HG02759 (cell line): Measurements from ENCODE around the gene SGO2.
"Not testable (repeated sequence)": the region's sequence is repeated elsewhere in the genome, so short reads cannot be mapped to it uniquely, and the experiment has no call there.

Experiments used
- ATAC-seq: cut with Tn5 transposase; IDR thresholded peaks from one replicate; pipeline ENCODE4 v1.9.1; 2021; ENCODE audit warnings: mild to moderate bottlenecking, moderate library complexity; ENCODE audit not compliant: unreplicated experiment

The SGO2 gene

DNA sequence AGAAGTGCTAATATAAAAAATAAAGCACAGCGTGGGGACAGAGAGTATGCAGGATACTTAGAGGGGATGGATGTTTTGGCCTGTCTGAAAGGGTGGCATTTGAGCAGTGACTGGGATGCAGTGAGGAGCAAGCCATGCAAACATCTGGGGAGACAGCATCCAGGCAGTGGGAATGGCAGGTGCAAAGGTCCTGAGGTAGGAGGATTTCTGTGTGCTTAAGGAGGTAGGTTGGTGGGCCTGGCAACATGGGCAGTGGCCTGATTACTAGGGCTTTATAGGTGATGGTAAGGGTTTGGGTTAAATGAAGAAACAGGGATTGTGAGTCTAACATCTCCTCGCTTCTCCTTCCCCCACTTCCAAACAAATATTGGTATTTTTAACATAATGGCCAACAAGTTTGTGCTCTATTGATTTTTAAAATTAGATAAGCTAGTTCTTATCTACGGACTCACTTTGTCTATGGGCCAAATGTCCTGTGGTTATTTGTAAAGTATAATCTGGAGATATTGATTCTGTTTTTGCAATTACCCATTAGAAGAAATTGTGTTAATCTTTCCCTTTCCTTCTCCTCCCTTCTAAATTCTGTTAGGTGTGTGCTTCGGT is 62.2 kb downstream of the SGO2 start:
- ATAC-seq, result no peak

- ATAC-seq, result no peak
Observed at GRCh38 chr2:200590090-200590489, 64.1 kb downstream of the SGO2 start.

GRCh38 chr2:200591308-200591707 is 65.3 kb downstream of the SGO2 start:
- ATAC-seq, result no peak

- no peak for ATAC-seq
Observed at GRCh38 chr2:200592406-200593075, 66.5 kb downstream of the SGO2 start.

DNA sequence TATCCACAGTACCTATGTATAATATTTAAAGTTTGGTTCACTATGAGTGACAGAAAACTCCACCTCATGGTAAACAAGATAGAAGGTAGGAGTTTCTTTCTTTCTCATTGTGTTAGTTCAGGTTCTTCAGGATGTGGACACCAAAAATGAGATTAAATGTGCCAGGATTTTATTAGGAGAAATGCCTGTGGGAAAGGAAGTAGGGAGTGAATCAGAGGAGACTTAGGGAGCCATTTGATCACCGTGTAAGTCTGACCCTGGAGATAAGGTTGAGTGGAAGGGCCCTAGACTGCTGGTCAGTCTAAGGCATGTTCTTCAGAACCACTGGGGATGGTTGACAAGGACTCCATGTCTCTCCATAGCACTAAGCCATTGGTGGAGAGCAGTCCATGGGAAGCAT is 67.9 kb downstream of the SGO2 start:
- ATAC-seq, result no peak

DNA sequence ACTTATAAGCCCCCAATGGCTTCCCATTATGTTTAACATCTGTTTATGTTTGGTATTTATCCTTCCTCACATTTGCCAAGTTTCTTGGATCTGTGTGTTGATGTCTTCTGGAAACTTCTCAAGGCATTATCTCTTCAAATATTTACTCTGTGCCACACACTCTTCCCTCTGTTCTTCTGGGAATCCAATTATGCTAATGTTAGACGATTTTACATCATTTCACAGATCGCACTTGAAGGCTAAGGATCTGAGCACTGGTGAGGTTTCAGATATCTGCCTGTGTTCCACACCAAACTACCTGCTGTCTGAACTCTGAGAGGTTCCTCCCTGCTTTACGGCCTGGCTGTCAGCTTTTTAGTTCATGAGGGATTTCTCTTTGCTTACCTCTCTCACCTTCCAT is 69.9 kb downstream of the SGO2 start:
- ATAC-seq, result no peak

DNA sequence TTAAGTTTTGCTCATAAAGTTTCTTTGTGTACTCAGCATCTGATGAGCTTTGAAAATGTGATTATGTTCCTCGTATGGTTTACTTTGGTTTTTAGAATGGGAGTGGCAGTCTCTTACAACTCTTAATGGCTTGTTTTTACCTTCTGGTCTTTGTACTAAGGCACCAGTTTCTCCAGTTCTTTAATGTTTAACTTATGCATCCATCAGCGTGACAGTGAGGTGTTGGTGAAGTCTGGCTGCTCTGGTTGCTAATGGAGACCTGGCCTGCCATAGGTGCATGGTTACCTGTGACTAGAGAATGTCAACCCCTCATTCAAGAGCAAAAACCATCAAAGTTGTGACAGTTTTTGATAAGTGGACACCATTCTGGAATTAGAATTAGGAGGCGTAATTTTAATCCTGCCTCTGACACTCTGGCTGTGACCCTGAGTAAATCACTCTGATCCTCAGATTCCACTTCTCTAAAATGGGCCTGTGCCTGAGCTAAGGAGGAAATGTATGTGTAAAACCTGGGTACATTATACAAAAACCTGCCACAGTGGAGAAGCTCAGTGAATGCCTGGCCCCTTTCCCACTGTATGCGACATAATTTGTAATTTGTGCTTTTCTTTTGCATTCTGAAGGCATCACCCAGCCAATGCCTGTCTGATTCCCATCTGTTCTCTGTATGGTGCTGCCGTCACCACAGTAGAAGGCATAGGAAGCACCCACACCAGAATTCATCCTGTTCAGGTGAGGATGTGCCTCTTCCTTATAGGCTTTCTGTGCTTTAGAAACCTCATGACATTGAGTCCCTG is 71.0 kb downstream of the SGO2 start:
- ATAC-seq, result no peak

- no peak for ATAC-seq
Observed at GRCh38 chr2:200599206-200599605, 73.2 kb downstream of the SGO2 start.

DNA sequence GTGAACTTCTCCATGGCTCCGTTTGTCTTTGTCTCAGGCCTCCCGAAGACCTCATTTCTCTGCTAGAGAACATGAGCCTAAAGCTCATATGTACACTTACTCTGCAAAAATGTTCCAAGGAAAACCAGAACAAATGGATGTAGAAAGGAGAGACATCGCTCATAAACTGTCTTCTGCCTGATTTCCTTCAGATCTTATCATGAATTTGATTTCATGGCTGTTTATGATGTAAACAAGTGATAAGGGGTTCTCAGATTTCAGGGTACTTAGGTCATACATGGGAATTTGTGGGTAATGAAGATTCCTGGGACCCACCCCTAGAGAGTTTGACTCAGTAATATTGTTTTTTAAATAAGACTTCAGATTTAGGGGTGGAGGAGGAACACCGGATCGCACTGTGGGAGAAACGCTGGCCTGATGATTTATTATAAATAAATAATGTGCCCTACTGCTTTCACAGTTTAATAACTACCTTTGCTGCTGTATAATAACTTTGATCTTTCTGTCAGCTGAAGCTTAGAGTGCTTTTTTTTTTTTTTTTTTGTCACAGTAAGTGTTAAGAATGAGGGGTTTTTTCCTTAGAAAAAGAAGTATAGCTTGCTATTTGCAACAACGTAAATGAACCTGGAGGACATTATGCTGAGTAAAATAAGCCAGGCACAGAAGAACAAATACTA is 74.7 kb downstream of the SGO2 start:
- no peak for ATAC-seq

GRCh38 chr2:200602584-200602983 is 76.6 kb downstream of the SGO2 start:
- ATAC-seq, result no peak

DNA sequence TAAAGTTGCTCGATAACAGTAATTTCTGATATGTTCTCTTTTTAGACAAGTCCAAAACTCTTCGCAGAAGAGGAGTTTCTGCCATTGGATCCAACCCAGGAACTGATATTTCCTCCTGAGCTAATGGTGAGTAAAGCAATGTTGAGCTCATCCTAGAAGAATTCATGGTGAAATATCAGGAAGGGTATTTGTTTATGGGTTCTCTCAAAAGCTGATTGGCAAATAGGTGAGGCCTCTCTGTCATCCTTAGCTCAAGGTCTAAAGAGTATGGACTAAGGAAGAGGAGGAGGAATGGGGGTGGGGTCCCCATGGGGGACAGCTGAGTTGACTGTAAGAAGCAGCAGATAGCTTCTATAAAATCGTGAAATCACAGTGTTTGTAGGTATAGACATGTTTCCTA is 78.0 kb downstream of the SGO2 start:
- ATAC-seq, result no peak

- no peak for ATAC-seq
Observed at GRCh38 chr2:200604571-200605255, 78.7 kb downstream of the SGO2 start.

GRCh38 chr2:200608341-200609027 is 82.5 kb downstream of the SGO2 start:
- no peak for ATAC-seq

GRCh38 chr2:200609028-200609614 is 83.1 kb downstream of the SGO2 start:
- no peak for ATAC-seq

DNA sequence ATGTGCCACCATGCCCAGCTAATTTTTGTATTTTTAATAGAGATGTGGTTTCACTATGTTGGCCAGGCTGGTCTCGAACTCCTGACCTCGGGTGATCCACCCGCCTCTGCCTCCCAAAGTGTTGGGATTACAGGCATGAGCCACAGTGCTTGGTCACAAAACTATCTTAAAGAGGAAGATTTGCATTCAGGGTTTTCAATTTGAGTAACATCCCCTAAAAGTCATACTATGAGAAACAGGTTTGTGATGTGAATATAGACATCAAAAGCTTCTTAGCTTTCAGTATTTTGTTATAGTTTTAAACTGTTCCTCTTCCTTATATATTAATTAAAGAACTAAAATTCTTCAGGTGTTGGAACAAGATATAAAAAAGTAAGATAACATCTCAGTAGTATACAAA is 84.2 kb downstream of the SGO2 start:
- not testable (repeated sequence) for ATAC-seq

DNA sequence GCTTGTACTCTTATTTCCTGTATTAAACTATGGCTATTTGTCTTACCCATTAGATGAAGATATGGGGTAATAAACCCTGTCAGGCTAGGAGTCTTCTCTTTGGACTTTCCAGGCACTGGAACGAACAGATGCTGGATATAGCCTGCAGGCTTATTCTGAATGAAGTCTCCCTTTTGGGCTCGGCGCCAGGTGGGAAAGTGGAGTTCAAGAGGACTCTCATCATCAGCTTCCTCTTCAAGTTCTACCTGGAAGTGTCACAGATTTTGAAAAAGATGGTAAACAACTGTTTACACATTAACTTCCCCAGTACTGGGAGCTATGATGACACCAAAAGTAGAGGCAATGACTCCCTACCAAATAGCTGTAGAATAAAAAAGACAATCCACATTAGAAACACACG is 87.7 kb downstream of the SGO2 start:
- no peak for ATAC-seq

DNA sequence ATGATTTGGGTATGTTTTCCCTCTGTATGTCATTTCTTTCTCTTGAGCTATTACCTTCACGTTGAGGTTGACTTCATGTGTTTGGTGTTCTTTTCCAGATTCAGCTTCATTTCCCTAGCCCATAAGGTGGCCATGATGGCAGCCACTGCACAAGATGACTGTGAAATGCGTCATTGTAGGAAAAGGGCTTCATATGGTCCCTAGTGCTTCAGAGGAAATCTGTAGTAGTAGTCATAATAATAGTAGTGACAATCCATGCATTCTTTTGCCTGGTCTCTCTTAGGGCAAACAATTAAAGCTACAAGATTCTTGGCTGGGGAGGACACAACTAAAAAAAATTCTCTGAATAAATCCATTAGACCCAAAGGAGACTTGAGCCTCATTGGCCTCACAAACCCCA is 88.2 kb downstream of the SGO2 start:
- ATAC-seq, result no peak

DNA sequence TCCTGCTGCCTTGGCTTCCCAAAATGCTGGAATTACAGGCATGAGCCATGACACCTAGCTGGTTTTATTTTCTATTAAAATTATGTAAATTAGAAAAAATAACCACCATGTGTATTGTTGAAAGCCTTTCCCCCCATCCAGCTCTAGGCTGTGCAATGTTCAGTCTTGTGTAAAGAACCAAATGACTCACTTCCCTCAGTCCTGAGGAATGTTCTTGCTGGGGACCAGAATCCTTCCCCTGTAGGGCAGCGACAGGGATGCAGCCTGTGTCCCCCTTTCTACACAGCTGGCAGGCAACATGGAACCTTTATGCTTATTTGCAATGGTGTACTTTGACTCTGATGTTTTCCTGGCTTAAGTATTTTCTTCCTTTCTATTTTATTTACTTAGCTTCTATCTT is 89.2 kb downstream of the SGO2 start:
- ATAC-seq, result peak; percentile 58

DNA sequence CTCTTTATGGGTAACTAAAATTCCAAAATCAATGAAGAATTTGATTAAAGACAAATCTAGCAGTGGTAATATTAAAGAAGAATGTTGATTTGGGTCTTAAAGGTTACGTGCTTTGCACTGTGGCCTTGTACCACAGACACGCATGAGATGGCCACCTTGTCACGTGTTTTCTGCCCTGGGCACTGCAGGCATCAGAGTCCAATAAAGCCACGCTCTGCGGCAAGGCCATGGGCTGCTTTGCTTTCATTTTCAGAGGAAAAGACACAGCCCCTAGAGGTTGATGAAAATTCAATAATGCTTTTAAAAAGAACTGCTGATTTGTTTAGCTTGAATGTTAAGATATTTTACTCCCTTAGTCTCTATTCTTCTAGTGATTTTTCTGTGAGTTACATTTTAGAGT is 90.2 kb downstream of the SGO2 start:
- no peak for ATAC-seq

DNA sequence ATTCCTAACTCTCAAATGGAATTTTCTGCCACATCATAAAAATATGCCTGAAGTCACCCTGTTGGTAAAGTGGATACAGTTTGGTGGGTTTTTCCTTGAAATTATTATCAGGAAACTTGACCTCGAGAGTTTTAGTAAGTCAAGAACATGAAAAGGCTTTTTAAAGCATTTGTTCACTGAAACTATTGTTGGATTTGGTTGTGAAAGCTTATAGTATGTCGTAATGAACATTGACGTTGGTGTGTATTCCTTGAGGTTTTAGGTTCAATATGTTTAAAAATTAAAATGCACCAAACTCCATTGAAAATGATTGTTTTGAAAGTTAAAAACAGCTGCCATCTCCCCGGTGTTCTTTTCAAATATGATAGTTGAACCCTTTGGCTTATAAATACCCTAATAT is 90.6 kb downstream of the SGO2 start:
- ATAC-seq, result no peak
